Measurements from ENCODE around the gene TKT. TPM values are rescaled to one million over a fixed set of nuclear protein-coding genes. Genes with fewer than 3 reads are reported as not detected.

The TKT gene
- total and polyA plus RNA-seq, 8 donors = 84.9 to 385 (median 140) TPM

GRCh38 chr3:53226142-53226840 is 29.5 kb downstream of the TKT start:
- no peaks in the 10 kb centered on the region for H3K4me1 ChIP-seq
- WGBS, 5 donors = 79 to 94% (median 84%) methylated on average over 4 to 12 of the region's 12 CpGs
- DNase-seq = no peak
- TF ChIP-seq POLR2A (IDR thresholded peaks at IDR 0.05) = no peak
- no peak for TF ChIP-seq CTCF (IDR thresholded peaks at IDR 0.05)
- no peak for TF ChIP-seq EP300 (IDR thresholded peaks at IDR 0.05)
- TF ChIP-seq POLR2AphosphoS5 (IDR thresholded peaks at IDR 0.05) = no peak
- no peak overlapping the region for H3K4me3 ChIP-seq
- intact Hi-C loops (cut with DNase I; ENCODE audit: low total_unique reads) = no loop called here
- H3K9me3 ChIP-seq = no peaks in the 10 kb centered on the region
- no peaks in the 10 kb centered on the region for H3K27me3 ChIP-seq
- H3K36me3 ChIP-seq = peaks cover 79 to 93% (median 89%) of the 10 kb centered on the region in 4 donors
- no peak overlapping the region for H3K27ac ChIP-seq

- no peak overlapping the region for H3K4me3 ChIP-seq
- no peak overlapping the region for H3K27ac ChIP-seq
- TF ChIP-seq EP300 (IDR thresholded peaks at IDR 0.05) = no peak
- TF ChIP-seq POLR2A (IDR thresholded peaks at IDR 0.05) = no peak
- TF ChIP-seq POLR2AphosphoS5 (IDR thresholded peaks at IDR 0.05) = no peak
- TF ChIP-seq CTCF (IDR thresholded peaks at IDR 0.05) = no peak
- DNase-seq = no peak
- H3K27me3 ChIP-seq = no peaks in the 10 kb centered on the region
- no peaks in the 10 kb centered on the region for H3K9me3 ChIP-seq
- H3K36me3 ChIP-seq = peaks cover 73 to 87% (median 83%) of the 10 kb centered on the region in 4 donors
- 81 to 95% (median 87%) methylated on average over 7 of the region's 7 CpGs for WGBS, 5 donors
- intact Hi-C loops (cut with DNase I; ENCODE audit: low total_unique reads) = no loop called here
- H3K4me1 ChIP-seq = no peaks in the 10 kb centered on the region
Observed at GRCh38 chr3:53225651-53226050, 30.2 kb downstream of the TKT start.

GRCh38 chr3:53225181-53225580 is 30.6 kb downstream of the TKT start:
- Histone ChIP-seq H3K27me3 (no peaks in the 10 kb centered on the region), H3K27ac (no peak overlapping the region), H3K4me3 (no peak overlapping the region), H3K36me3 (peaks cover 68 to 82% (median 78%) of the 10 kb centered on the region in 4 donors), H3K4me1 (no peaks in the 10 kb centered on the region), H3K9me3 (no peaks in the 10 kb centered on the region)
- no peak for DNase-seq
- WGBS, 5 donors = 88 to 96% (median 92%) methylated on average over 5 to 6 of the region's 6 CpGs
- intact Hi-C loops (cut with DNase I; ENCODE audit: low total_unique reads) = no loop called here
- TF ChIP-seq POLR2A (IDR thresholded peaks at IDR 0.05) (no peak), POLR2AphosphoS5 (IDR thresholded peaks at IDR 0.05) (no peak), CTCF (IDR thresholded peaks at IDR 0.05) (no peak), EP300 (IDR thresholded peaks at IDR 0.05) (no peak)

- intact Hi-C loops (cut with DNase I; ENCODE audit: low total_unique reads) = no loop called here
- H3K36me3 ChIP-seq = peaks cover 62 to 76% (median 72%) of the 10 kb centered on the region in 4 donors
- 76 to 90% (median 84%) methylated on average over 4 to 5 of the region's 5 CpGs for WGBS, 5 donors
- no peak overlapping the region for H3K4me3 ChIP-seq
- H3K4me1 ChIP-seq = peaks cover 0 to 5% (median 0%) of the 10 kb centered on the region in 4 donors
- no peak for TF ChIP-seq POLR2A (IDR thresholded peaks at IDR 0.05)
- no peak for TF ChIP-seq POLR2AphosphoS5 (IDR thresholded peaks at IDR 0.05)
- no peak for TF ChIP-seq EP300 (IDR thresholded peaks at IDR 0.05)
- TF ChIP-seq CTCF (IDR thresholded peaks at IDR 0.05) = no peak
- no peak for DNase-seq
- no peaks in the 10 kb centered on the region for H3K9me3 ChIP-seq
- H3K27me3 ChIP-seq = no peaks in the 10 kb centered on the region
- no peak overlapping the region for H3K27ac ChIP-seq
Observed at GRCh38 chr3:53224536-53224935, 31.3 kb downstream of the TKT start.

All from stomach (tissue), 9 donors.